Liver (tissue), 9 donors: ENCODE measurements around the gene SLC29A3. TPM values are rescaled to one million over a fixed set of nuclear protein-coding genes. Genes with fewer than 3 reads are reported as not detected.

Experiments used
- DNase-seq: peaks from one replicate; pipeline ENCODE4 v3.0.0-alpha.2; 2017; ENCODE audit warnings: low spot score
- H3K27ac ChIP-seq, 2 donors: one replicate each; pipeline ENCODE4 v1.7.0; 2013; ENCODE audit warnings: inconsistent platforms in 2 of 2, low read length in 2 of 2, control low read depth in 1 of 2, low read depth in 1 of 2, mild to moderate bottlenecking in 1 of 2
- H3K27me3 ChIP-seq, 4 donors: one replicate each; pipeline versions ENCODE4 v1.6.1 to v1.7.0; 2013; ENCODE audit warnings: low read length in 3 of 4, inconsistent platforms in 1 of 4, mild to moderate bottlenecking in 1 of 4, moderate library complexity in 1 of 4; ENCODE audit not compliant: control insufficient read depth in 4 of 4, insufficient read depth in 4 of 4
- H3K36me3 ChIP-seq, 4 donors: one replicate each; pipeline versions ENCODE4 v1.6.1 to v1.7.0; 2013; ENCODE audit warnings: low read length in 3 of 4, mild to moderate bottlenecking in 3 of 4, low read depth in 1 of 4, moderate library complexity in 1 of 4; ENCODE audit not compliant: control insufficient read depth in 4 of 4, insufficient read depth in 3 of 4
- H3K4me1 ChIP-seq, 4 donors: one replicate each; pipeline versions ENCODE4 v1.6.1 to v1.7.0; 2013; ENCODE audit warnings: low read length in 3 of 4, mild to moderate bottlenecking in 3 of 4, moderate library complexity in 1 of 4; ENCODE audit not compliant: control insufficient read depth in 4 of 4, insufficient read depth in 4 of 4
- H3K4me3 ChIP-seq, 3 donors: one replicate each; pipeline versions ENCODE4 v1.6.1 to v1.7.0; 2013; ENCODE audit warnings: low read length in 3 of 3, control low read depth in 1 of 3, low read depth in 1 of 3, mild to moderate bottlenecking in 1 of 3
- H3K9ac ChIP-seq, 2 donors: one replicate each; pipeline ENCODE4 v1.7.0; 2013; ENCODE audit warnings: low read length in 2 of 2, mild to moderate bottlenecking in 2 of 2, moderate library complexity in 2 of 2, control low read depth in 1 of 2, low read depth in 1 of 2
- H3K9me3 ChIP-seq, 4 donors: one replicate each; pipeline versions ENCODE4 v1.6.1 to v1.7.0; 2013; ENCODE audit warnings: low read length in 3 of 4; ENCODE audit not compliant: control insufficient read depth in 4 of 4
- EGR1 ChIP-seq, 2 donors: IDR thresholded peaks; 2 replicates each; pipeline ENCODE4 v1.6.1; 2016 to 2018; ENCODE audit warnings: antibody characterized with exemption in 2 of 2, low read depth in 2 of 2
- FOXA2 ChIP-seq: IDR thresholded peaks from 2 replicates; pipeline ENCODE4 v1.6.1; 2016; ENCODE audit warnings: antibody characterized with exemption
- GABPA ChIP-seq, 2 donors: IDR thresholded peaks in 1 of 2; conservative IDR thresholded peaks in 1 of 2; 2 replicates each; pipeline ENCODE4 v1.6.1; 2016; ENCODE audit warnings: antibody characterized with exemption in 2 of 2, mild to moderate bottlenecking in 1 of 2, moderate library complexity in 1 of 2
- HNF4A ChIP-seq, 2 donors: conservative IDR thresholded peaks; 2 replicates each; pipeline ENCODE4 v1.6.1; 2016; ENCODE audit warnings: antibody characterized with exemption in 2 of 2, mild to moderate bottlenecking in 2 of 2
- HNF4G ChIP-seq: IDR thresholded peaks from 2 replicates; pipeline ENCODE4 v1.6.1; 2016; ENCODE audit warnings: antibody characterized with exemption
- MAX ChIP-seq: IDR thresholded peaks from 2 replicates; pipeline ENCODE4 v1.6.1; 2016; ENCODE audit warnings: antibody characterized with exemption
- RAD21 ChIP-seq, 2 donors: IDR thresholded peaks; 2 replicates each; pipeline ENCODE4 v1.6.1; 2016; ENCODE audit warnings: antibody characterized with exemption in 2 of 2, mild to moderate bottlenecking in 2 of 2
- RXRA ChIP-seq, 2 donors: IDR thresholded peaks; 2 replicates each; pipeline ENCODE4 v1.6.1; 2017 to 2018; ENCODE audit warnings: antibody characterized with exemption in 2 of 2, mild to moderate bottlenecking in 1 of 2
- SP1 ChIP-seq: IDR thresholded peaks from 2 replicates; pipeline ENCODE4 v1.6.1; 2018; ENCODE audit warnings: antibody characterized with exemption, mild to moderate bottlenecking
- YY1 ChIP-seq: IDR thresholded peaks from 2 replicates; pipeline ENCODE4 v1.6.1; 2016; ENCODE audit warnings: antibody characterized with exemption, mild to moderate bottlenecking
- WGBS: extraction: QIAGEN DNeasy Blood & Tissue Kit; methylation state at CpG from one replicate; pipeline ENCODE4 v1.1.7; 2013; 5-methylcytosine and 5-hydroxymethylcytosine counted together
- polyA plus RNA-seq, 2 donors: library from polyadenylated mRNA; stranded (reverse) in 1 of 2; unstranded in 1 of 2; fragments of 200-250 nt in 1 of 2; fragments of >200 nt in 1 of 2; fragmentation: Nextera tagmentation in 1 of 2; extraction: Ambion mirVana in 1 of 2; gene quantifications; one replicate each; pipeline versions ENCODE4 v1.2.1 to v1.2.3, GENCODE V29; 2013 to 2015
- total RNA-seq, 2 donors: library from RNA; depleted of rRNA; stranded (reverse); fragments of >200 nt; gene quantifications; one replicate each; pipeline ENCODE4 v1.2.3, GENCODE V29; 2014
- TF ChIP-seq, protein P1 (sequence below): IDR thresholded peaks from 2 replicates; pipeline ENCODE4 v1.6.1; 2016; ENCODE audit warnings: antibody characterized with exemption, mild to moderate bottlenecking
- TF ChIP-seq, protein P2 (sequence below): IDR thresholded peaks from 2 replicates; pipeline ENCODE4 v1.6.1; 2016; ENCODE audit warnings: antibody characterized with exemption
- TF ChIP-seq, protein P3 (sequence below): IDR thresholded peaks from 2 replicates; pipeline ENCODE4 v1.6.1; 2016; ENCODE audit warnings: antibody characterized with exemption
- donor health status: healthy.
- donor health status: healthy.
- donor health status: healthy.
- donor health status: healthy.
- donor health status: healthy.

SLC29A3 gene
- total and polyA plus RNA-seq, 4 donors, result 3.1 to 11.9 (median 5.3) TPM

GRCh38 chr10:71320592-71320991 is 1.5 kb downstream of the SLC29A3 start:
- H3K9me3 ChIP-seq, result no peaks in the 10 kb centered on the region
- TF ChIP-seq HNF4A (conservative IDR thresholded peaks at IDR 0.05), result no peak
- no peak for TF ChIP-seq RAD21 (IDR thresholded peaks at IDR 0.05)
- TF ChIP-seq RXRA (IDR thresholded peaks at IDR 0.05), result no peak
- TF ChIP-seq, protein P1, sequence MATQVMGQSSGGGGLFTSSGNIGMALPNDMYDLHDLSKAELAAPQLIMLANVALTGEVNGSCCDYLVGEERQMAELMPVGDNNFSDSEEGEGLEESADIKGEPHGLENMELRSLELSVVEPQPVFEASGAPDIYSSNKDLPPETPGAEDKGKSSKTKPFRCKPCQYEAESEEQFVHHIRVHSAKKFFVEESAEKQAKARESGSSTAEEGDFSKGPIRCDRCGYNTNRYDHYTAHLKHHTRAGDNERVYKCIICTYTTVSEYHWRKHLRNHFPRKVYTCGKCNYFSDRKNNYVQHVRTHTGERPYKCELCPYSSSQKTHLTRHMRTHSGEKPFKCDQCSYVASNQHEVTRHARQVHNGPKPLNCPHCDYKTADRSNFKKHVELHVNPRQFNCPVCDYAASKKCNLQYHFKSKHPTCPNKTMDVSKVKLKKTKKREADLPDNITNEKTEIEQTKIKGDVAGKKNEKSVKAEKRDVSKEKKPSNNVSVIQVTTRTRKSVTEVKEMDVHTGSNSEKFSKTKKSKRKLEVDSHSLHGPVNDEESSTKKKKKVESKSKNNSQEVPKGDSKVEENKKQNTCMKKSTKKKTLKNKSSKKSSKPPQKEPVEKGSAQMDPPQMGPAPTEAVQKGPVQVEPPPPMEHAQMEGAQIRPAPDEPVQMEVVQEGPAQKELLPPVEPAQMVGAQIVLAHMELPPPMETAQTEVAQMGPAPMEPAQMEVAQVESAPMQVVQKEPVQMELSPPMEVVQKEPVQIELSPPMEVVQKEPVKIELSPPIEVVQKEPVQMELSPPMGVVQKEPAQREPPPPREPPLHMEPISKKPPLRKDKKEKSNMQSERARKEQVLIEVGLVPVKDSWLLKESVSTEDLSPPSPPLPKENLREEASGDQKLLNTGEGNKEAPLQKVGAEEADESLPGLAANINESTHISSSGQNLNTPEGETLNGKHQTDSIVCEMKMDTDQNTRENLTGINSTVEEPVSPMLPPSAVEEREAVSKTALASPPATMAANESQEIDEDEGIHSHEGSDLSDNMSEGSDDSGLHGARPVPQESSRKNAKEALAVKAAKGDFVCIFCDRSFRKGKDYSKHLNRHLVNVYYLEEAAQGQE, result no peak
- TF ChIP-seq, protein P2, sequence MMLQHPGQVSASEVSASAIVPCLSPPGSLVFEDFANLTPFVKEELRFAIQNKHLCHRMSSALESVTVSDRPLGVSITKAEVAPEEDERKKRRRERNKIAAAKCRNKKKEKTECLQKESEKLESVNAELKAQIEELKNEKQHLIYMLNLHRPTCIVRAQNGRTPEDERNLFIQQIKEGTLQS, result no peak
- TF ChIP-seq, protein P3, sequence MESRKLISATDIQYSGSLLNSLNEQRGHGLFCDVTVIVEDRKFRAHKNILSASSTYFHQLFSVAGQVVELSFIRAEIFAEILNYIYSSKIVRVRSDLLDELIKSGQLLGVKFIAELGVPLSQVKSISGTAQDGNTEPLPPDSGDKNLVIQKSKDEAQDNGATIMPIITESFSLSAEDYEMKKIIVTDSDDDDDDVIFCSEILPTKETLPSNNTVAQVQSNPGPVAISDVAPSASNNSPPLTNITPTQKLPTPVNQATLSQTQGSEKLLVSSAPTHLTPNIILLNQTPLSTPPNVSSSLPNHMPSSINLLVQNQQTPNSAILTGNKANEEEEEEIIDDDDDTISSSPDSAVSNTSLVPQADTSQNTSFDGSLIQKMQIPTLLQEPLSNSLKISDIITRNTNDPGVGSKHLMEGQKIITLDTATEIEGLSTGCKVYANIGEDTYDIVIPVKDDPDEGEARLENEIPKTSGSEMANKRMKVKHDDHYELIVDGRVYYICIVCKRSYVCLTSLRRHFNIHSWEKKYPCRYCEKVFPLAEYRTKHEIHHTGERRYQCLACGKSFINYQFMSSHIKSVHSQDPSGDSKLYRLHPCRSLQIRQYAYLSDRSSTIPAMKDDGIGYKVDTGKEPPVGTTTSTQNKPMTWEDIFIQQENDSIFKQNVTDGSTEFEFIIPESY, result no peak
- no peak for TF ChIP-seq GABPA (IDR thresholded peaks at IDR 0.05 in 1 of 2, conservative IDR thresholded peaks at IDR 0.05 in 1 of 2)
- TF ChIP-seq MAX, result no peak
- WGBS, result 78% methylated on average over 5 of the region's 5 CpGs
- no peak for DNase-seq
- H3K4me1 ChIP-seq, result peaks cover 3 to 19% (median 10%) of the 10 kb centered on the region in 4 donors
- no peaks in the 10 kb centered on the region for H3K27me3 ChIP-seq
- peaks cover 2 to 14% (median 9%) of the 10 kb centered on the region in 4 donors for H3K36me3 ChIP-seq
- no peak overlapping the region for H3K4me3 ChIP-seq
- no peak overlapping the region for H3K27ac ChIP-seq
- H3K9ac ChIP-seq, result no peak overlapping the region

DNA sequence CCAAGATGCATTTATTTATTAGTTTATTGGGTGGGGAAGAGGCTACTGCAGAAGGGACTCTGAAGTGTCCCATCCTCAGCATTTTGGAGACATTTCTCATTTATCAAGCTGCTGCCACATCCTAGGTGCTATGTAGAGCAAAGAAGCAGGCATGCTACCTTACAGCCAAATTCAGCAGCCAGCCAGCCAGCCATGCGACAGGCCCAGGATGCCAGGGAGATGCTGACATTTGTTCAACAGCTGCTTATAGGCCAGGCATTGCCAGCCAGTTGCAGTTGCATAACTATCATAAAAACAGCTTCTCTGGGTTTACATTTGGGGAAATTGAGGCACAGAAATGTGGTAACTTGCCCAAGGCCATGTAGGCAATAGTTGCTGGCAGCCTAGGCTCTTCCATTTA is 2.3 kb downstream of the SLC29A3 start:
- 99% methylated on average over 1 of the region's 1 CpG for WGBS
- no peak overlapping the region for H3K27ac ChIP-seq

DNA sequence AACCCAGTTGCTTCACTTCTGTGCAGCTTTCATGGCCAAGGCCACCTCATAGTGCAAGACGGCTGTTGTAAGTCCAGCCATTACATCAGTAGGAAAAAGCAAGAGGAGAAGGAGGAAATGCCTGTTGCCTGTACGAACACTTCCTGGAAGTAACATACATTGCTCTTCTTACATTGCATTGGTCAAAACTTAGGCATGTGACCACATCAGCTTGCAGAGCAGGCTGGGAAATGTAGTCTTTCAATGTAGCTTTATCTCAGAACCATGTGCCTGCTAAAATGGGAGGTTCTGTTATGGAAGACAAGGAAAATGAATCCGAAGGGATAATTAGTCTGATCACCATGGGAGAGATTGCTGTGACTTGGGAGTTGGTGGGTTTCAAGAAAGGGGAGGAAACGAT is 4.3 kb downstream of the SLC29A3 start:
- Histone ChIP-seq H3K9me3 (no peaks in the 10 kb centered on the region), H3K4me1 (peaks cover 3 to 22% (median 11%) of the 10 kb centered on the region in 4 donors), H3K36me3 (peaks cover 3 to 14% (median 9%) of the 10 kb centered on the region in 4 donors), H3K27ac (no peak overlapping the region), H3K27me3 (no peaks in the 10 kb centered on the region), H3K9ac (no peak overlapping the region), H3K4me3 (no peak overlapping the region)
- TF ChIP-seq RXRA (IDR thresholded peaks at IDR 0.05), result no peak
- no peak for TF ChIP-seq HNF4G
- no peak for TF ChIP-seq GABPA (IDR thresholded peaks at IDR 0.05 in 1 of 2, conservative IDR thresholded peaks at IDR 0.05 in 1 of 2)
- no peak for TF ChIP-seq FOXA2
- TF ChIP-seq RAD21 (IDR thresholded peaks at IDR 0.05), result no peak
- no peak for TF ChIP-seq MAX
- TF ChIP-seq, protein P2, result no peak
- 93% methylated on average over 4 of the region's 4 CpGs for WGBS
- no peak for DNase-seq

More for the DNA sequence above, 2.3 kb downstream of the SLC29A3 start:
- Histone ChIP-seq H3K27me3 (no peaks in the 10 kb centered on the region), H3K36me3 (peaks cover 2 to 14% (median 9%) of the 10 kb centered on the region in 4 donors), H3K9me3 (no peaks in the 10 kb centered on the region), H3K4me1 (peaks cover 3 to 20% (median 10%) of the 10 kb centered on the region in 4 donors), H3K9ac (no peak overlapping the region), H3K4me3 (no peak overlapping the region)
- TF ChIP-seq FOXA2 (no peak), EGR1 (IDR thresholded peaks at IDR 0.05; ENCODE audit: low read depth in 2 of 2) (no peak), YY1 (no peak), GABPA (IDR thresholded peaks at IDR 0.05 in 1 of 2, conservative IDR thresholded peaks at IDR 0.05 in 1 of 2) (no peak), SP1 (no peak)
- no peak for DNase-seq
